Epithelial cell of esophagus (primary cell): ENCODE data around the gene GPATCH3.

Experiments used
- DNase-seq: peaks from one replicate; pipeline ENCODE4 v3.0.0; 2010; ENCODE audit warnings: low read depth
- H3K4me3 ChIP-seq: 2 replicates; pipeline ENCODE4 v1.5.1; 2011; ENCODE audit warnings: mild to moderate bottlenecking, low read length, control low read depth
- CTCF ChIP-seq: IDR thresholded peaks from 2 replicates; pipeline ENCODE4 v1.5.1; 2011; ENCODE audit warnings: low read depth, mild to moderate bottlenecking, low read length, control low read depth, inconsistent platforms; ENCODE audit not compliant: insufficient read depth; ENCODE audit errors: missing control alignments

The GPATCH3 gene

GRCh38 chr1:26900815-26901511 is 696 bp upstream of the GPATCH3 start:
- peak overlapping the region; percentile 84 for H3K4me3 ChIP-seq
- no peak for DNase-seq
- no peak for TF ChIP-seq CTCF

DNA sequence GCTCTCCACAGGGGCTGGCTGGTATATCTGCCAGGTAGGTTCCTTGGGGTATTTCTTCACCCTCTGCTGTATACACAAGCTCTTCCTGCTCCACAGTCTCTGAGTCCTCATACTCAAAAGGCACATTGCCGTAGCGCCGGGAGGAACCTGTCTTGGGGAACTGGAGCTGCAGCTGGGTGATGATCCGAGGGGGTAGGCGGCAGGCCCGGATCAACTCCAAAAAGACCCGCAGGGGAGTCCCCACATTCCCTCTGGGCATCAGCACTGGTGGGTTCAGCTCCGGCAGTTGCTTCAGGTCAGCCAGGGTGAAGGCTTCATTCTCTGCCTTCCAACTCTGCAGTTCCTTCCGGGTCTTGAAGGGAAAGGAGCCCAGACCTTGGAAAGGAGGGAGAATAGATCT is 2.9 kb downstream of the GPATCH3 start:
- DNase-seq = no peak
- TF ChIP-seq CTCF = no peak
- H3K4me3 ChIP-seq = no peak overlapping the region

DNA sequence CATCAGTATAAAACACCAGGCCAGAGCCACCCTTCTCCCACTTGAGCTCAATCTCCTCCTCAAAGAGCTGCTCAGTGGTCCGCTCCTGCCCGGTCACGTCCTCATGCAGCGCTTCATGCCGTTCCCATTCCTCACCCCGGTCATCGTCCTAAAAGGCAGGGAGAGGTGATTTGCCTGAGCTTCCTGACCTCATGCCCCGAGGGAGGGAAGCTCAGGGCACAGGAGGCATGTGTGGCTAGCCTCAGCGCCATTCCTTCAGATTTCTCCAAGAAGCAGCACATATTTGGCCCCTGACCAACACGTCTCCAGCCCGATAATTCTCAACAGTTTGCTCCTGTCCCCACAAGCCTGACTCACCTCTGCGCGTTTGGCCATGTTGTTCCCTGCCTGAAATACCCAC is 6.0 kb downstream of the GPATCH3 start:
- DNase-seq = peak; percentile 89
- no peak for TF ChIP-seq CTCF
- H3K4me3 ChIP-seq = no peak overlapping the region

DNA sequence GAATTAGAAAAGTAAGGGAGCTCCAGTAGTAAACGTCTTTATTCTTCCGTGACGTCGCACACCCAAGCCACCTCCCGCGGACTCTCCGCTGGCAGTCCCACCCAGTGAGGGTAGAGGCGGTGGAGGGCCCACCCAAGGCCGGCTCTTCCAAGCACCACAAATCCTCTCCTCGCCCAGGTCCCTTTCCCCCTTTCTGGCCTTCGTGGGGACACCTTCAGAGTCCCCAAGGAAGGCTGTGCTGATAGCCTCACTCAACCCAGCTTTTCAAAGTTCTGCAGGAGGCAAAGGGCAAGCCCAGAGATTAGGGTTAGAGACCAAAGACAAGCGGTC is 9.8 kb downstream of the GPATCH3 start:
- TF ChIP-seq CTCF = no peak
- no peak for DNase-seq
- H3K4me3 ChIP-seq = peak overlapping the region; percentile 81

DNA sequence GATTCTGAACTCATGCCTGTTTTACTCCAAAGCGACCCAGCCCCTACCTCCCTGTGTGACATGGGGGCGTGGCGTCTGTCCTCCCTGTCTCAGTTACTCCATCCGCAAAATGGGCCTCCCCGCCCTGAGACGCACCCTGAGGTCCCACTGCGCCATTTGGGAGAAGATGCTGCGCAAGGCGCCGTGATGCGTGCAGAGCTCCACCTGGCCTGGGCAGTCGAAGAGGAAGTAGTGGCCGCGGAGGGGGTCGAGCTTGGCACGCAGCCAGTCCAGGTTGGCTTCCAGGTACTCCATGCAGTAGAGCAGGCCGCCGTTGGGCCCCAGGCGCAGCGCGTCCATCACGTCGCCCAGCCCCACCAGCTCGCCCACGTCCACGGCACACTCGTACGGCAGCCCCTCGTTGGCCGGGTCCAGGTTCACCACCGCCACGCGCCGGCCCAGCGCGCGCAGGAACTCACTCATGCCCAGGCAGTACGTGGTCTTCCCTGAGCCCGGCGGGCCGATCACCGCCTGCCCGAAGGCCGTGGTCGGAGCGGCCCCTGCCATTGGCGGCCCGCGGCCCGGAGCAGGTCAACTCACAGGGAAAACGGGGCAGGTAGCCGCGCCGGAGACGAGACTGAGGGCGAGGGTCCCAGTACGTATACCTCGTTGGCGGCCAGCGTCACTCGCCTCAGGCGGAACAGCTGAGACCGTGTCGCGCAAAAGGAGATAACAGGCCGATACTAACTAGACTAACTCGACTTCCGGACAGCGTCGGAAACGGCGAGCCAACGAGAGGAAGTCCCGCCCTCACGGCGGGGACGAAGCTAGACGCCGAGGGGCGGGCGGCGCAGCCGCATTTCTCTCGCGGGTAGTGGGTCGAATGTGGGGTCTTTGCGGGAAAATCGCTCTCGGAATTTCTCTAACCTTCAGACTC is 10.5 kb downstream of the GPATCH3 start, which contains the start of gene GPN2:
TSS of gene GPN2 (minus strand) at position 733 of the 916 bp plus-strand sequence. CDS start at position 546, 187 bp downstream.
- no peak for TF ChIP-seq CTCF
- peak within 1 kb of the TSS; percentile 81 for H3K4me3 ChIP-seq
- peak; percentile 75 for DNase-seq

- H3K4me3 ChIP-seq = no peak overlapping the region
- DNase-seq = no peak
- TF ChIP-seq CTCF = no peak
Measured at GRCh38 chr1:26888231-26888630, 12.0 kb downstream of the GPATCH3 start.
